ENCODE data around the gene MED25. TPM values are rescaled to one million over a fixed set of nuclear protein-coding genes. Genes with fewer than 3 reads are reported as not detected.

The MED25 gene
- total and polyA plus RNA-seq, 9 of the 15 experiments (the other 6 are each of a cell fraction or from before 2014, with no cell fraction given) = 4.1 to 93.9 (median 19.3) TPM

DNA sequence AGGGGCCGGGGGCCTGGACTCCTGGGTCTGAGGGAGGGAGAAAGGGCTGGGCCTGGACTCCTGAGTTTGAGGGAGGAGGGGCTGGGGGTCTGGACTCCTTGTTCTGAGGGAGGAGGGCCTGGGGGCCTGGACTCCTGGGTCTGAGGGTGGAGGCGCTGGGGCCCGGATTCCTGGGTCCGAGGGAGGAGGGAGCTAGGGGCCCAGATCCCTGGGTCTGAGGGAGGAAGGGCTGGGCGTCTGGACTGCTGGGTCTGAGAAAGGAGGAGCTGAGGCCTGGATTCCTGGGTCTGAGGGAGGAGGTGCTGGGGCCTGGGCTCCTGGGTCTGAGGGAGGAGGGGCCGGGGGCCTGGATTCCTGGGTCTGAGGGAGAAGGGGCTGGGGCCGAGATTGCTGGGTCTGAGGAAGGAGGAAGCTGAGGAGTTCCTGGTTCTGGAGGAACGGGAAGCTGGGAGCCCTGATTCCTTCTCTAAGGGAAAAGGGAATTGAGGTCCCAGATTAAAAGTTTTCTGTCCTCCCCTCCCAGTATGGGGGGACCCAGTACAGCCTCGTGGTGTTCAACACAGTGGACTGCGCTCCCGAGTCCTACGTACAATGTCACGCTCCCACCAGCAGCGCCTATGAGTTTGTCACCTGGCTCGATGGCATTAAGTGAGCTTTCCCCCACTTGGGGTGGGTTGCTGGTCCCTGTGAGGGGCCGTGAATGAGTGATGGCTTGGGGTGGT is 721 bp downstream of the MED25 start (continued):
- TF ChIP-seq EWSR1 (IDR thresholded peaks at IDR 0.05; ENCODE audit: borderline replicate concordance, low read depth, partially characterized antibody) (no peak), FOXA3 (CRISPR knock-in tag; conservative IDR thresholded peaks at IDR 0.05 in 1 of 2, IDR thresholded peaks at IDR 0.05 in 1 of 2) (no peak), CBFA2T3 (IDR thresholded peaks at IDR 0.05) (no peak), TEAD4 (IDR thresholded peaks at IDR 0.05; ENCODE audit: low read length) (0 out of 2 replicates have a peak, but pooled peaks have one; percentile 8), TEAD4 (CRISPR knock-in tag; IDR thresholded peaks at IDR 0.05; ENCODE audit: borderline replicate concordance) (no peak), ZNF696 (CRISPR knock-in tag; conservative IDR thresholded peaks at IDR 0.05) (no peak)
- TF ChIP-seq, protein P1, sequence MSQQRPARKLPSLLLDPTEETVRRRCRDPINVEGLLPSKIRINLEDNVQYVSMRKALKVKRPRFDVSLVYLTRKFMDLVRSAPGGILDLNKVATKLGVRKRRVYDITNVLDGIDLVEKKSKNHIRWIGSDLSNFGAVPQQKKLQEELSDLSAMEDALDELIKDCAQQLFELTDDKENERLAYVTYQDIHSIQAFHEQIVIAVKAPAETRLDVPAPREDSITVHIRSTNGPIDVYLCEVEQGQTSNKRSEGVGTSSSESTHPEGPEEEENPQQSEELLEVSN (IDR thresholded peaks at IDR 0.05; ENCODE audit: borderline replicate concordance in 1 of 2, extremely low read depth in 1 of 2, insufficient read depth in 1 of 2, insufficient read length in 1 of 2, low read depth in 1 of 2, low read length in 1 of 2, poor library complexity in 1 of 2, severe bottlenecking in 1 of 2) = peak in 1 of 2 experiments; percentile 50

All from K562 (cell line).